ACC112 (cell line): ENCODE data around the gene HDDC3.
A peak's percentile ranks its signal among the peaks of the same experiment; 100 is the strongest.

Source experiments
- H2AFZ ChIP-seq: fragments of 200-600 bp; sonication (generic); one replicate; pipeline ENCODE4 v1.6.0; 2017; ENCODE audit warnings: antibody characterized with exemption, low read length; ENCODE audit not compliant: unreplicated experiment
- H3K27ac ChIP-seq: fragments of 200-600 bp; sonication (generic); 2 replicates; pipeline ENCODE4 v1.5.1; 2014; ENCODE audit warnings: low read depth, mild to moderate bottlenecking, antibody characterized with exemption, low read length, moderate library complexity
- H3K27me3 ChIP-seq: fragments of 200-600 bp; sonication (generic); 2 replicates; pipeline ENCODE4 v1.6.1; 2014; ENCODE audit warnings: mild to moderate bottlenecking, antibody characterized with exemption, low read length, moderate library complexity, mixed read lengths; ENCODE audit not compliant: insufficient read depth
- H3K36me3 ChIP-seq: fragments of 200-600 bp; sonication (generic); 2 replicates; pipeline ENCODE4 v1.6.1; 2016; ENCODE audit warnings: mild to moderate bottlenecking, antibody characterized with exemption, low read length, moderate library complexity, mixed read lengths; ENCODE audit not compliant: insufficient read depth
- H3K4me1 ChIP-seq: fragments of 200-600 bp; sonication (generic); one replicate; pipeline ENCODE4 v1.6.1; 2016; ENCODE audit warnings: low read length, mixed read lengths; ENCODE audit not compliant: insufficient read depth, unreplicated experiment, control insufficient read depth
- H3K4me3 ChIP-seq: fragments of 200-600 bp; sonication (generic); 2 replicates; pipeline ENCODE4 v1.5.1; 2014; ENCODE audit warnings: mild to moderate bottlenecking, low read depth, low read length
- H3K79me2 ChIP-seq: fragments of 200-600 bp; sonication (generic); one replicate; pipeline ENCODE4 v1.6.0; 2016; ENCODE audit warnings: low read length; ENCODE audit not compliant: control insufficient read depth, unreplicated experiment, insufficient read depth

The HDDC3 gene

GRCh38 chr15:90942354-90943120 is 10.2 kb upstream of the HDDC3 start:
- peaks cover 36% of the 10 kb centered on the region; the same call in 1 of the 2 replicates for H3K36me3 ChIP-seq
- H3K4me3 ChIP-seq: no peak overlapping the region
- H3K27ac ChIP-seq: no peak overlapping the region
- no peak overlapping the region for H2AFZ ChIP-seq
- no peaks in the 10 kb centered on the region for H3K27me3 ChIP-seq
- H3K4me1 ChIP-seq: no peaks in the 10 kb centered on the region
- H3K79me2 ChIP-seq: peaks cover 6% of the 10 kb centered on the region

DNA sequence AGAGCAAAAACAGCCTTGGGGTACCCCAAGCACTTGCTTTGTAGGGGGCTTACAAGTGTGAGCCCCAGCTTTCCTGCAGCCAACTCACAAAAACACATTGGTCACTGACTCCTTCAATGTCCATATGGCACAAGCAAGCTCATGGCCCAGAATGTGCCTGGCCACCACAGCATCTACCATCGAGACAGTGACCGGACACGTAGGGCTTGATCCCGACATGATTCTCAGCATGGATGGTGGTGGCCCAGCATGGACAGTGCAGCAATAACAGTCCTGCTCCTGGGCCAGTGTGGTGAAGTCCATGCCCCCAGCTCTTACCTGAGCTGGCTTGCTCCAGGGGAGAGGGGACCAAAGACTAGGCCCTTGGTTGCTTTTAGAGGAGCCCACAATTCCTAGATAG is 8.7 kb upstream of the HDDC3 start:
- Histone ChIP-seq H3K36me3 (peaks cover 26% of the 10 kb centered on the region; the same call in 1 of the 2 replicates), H3K4me3 (no peak overlapping the region)

GRCh38 chr15:90939756-90940155 is 7.4 kb upstream of the HDDC3 start:
- Histone ChIP-seq H3K4me3 (no peak overlapping the region), H3K79me2 (peaks cover 23% of the 10 kb centered on the region)

More for the DNA sequence above, 8.7 kb upstream of the HDDC3 start:
- H3K4me1 ChIP-seq: peaks cover 10% of the 10 kb centered on the region
- no peak overlapping the region for H2AFZ ChIP-seq
- H3K27me3 ChIP-seq: no peaks in the 10 kb centered on the region
- H3K27ac ChIP-seq: no peak overlapping the region
- peaks cover 16% of the 10 kb centered on the region for H3K79me2 ChIP-seq

DNA sequence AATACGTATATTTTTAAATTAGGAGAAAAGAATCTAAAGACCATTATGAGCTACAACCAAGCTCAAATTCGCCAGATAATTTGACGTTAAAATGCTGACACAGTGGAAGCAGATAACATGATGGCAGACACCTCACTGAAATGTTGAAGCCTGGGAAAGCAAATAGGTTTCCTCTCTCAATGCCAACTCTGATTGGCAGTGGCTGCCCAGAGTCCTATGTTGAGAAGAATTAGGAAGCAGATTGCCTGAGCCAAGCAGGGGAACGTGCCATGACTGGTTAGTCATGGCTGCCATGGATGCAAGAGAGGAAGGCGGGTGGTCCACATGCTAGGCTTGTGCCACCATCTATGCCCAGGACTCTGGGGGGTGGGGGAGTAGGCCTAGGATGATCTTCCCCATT is 5.9 kb upstream of the HDDC3 start:
- Histone ChIP-seq H3K4me1 (peaks cover 16% of the 10 kb centered on the region), H3K79me2 (peaks cover 23% of the 10 kb centered on the region), H3K27me3 (no peaks in the 10 kb centered on the region), H3K27ac (no peak overlapping the region), H3K4me3 (no peak overlapping the region), H2AFZ (no peak overlapping the region), H3K36me3 (peaks cover 17% of the 10 kb centered on the region; the same call in 1 of the 2 replicates)

More at GRCh38 chr15:90939756-90940155, 7.4 kb upstream of the HDDC3 start:
- no peaks in the 10 kb centered on the region for H3K27me3 ChIP-seq
- H3K4me1 ChIP-seq: peaks cover 12% of the 10 kb centered on the region
- peaks cover 22% of the 10 kb centered on the region; the same call in 1 of the 2 replicates for H3K36me3 ChIP-seq
- no peak overlapping the region for H2AFZ ChIP-seq
- H3K27ac ChIP-seq: no peak overlapping the region

GRCh38 chr15:90936823-90937222 is 4.5 kb upstream of the HDDC3 start:
- H2AFZ ChIP-seq: no peak overlapping the region
- H3K36me3 ChIP-seq: peaks cover 14% of the 10 kb centered on the region; the same call in 1 of the 2 replicates
- no peaks in the 10 kb centered on the region for H3K27me3 ChIP-seq
- no peak overlapping the region for H3K27ac ChIP-seq
- peaks cover 23% of the 10 kb centered on the region for H3K79me2 ChIP-seq
- peaks cover 17% of the 10 kb centered on the region for H3K4me1 ChIP-seq
- H3K4me3 ChIP-seq: peak overlapping the region; percentile 99

DNA sequence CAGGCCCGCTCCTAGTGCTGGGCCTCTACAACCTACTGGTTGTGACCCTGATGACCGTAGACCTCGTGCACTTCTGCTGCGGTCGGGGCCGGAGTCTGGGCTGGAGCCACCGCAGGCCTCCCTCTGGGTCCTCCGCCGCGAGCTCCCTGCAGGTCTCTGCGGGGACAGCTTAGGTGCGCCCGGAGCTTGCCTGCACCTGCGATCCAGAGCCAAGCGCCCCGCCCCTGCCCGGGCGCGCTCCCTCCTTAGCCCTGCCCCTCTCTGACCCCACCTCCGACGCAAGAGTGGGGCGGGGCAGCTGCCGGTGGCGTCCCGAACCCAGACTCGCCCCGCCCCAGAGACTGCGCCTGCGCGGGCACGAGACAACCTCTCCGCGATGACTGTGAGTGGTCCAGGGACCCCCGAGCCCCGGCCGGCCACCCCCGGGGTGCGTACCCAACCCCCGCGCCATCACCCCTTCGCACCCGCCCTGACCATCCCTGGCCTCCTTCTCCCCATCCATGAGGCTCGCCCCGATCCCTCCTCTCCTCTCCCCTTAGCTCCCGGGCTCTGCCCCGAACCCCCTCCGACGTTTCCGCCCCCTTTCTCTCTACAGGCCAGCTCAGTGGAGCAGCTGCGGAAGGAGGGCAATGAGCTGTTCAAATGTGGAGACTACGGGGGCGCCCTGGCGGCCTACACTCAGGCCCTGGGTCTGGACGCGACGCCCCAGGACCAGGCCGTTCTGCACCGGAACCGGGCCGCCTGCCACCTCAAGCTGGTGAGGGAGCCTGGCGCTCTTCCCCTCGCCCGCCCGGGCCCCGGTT is 2.8 kb upstream of the HDDC3 start, which contains the start of gene UNC45A:
Gene UNC45A (plus strand): TSS at position 337 of the 803 bp plus-strand sequence. CDS start 40 bp downstream, at position 377.
- Histone ChIP-seq H3K27me3 (no peaks in the 10 kb centered on the region), H3K4me1 (peaks cover 18% of the 10 kb centered on the region), H3K36me3 (peaks cover 10% of the 10 kb centered on the region; the same call in 1 of the 2 replicates), H3K79me2 (peaks cover 23% of the 10 kb centered on the region), H2AFZ (peak within 1 kb of the TSS; percentile 72), H3K4me3 (peak within 1 kb of the TSS; percentile 99), H3K27ac (no peak within 1 kb of the TSS; the same call in 1 of the 2 replicates)

GRCh38 chr15:90934256-90934948 is 2.1 kb upstream of the HDDC3 start:
- peaks cover 20% of the 10 kb centered on the region for H3K4me1 ChIP-seq
- peak overlapping the region; percentile 59 for H2AFZ ChIP-seq
- no peak overlapping the region for H3K27ac ChIP-seq
- peaks cover 5% of the 10 kb centered on the region; the same call in 1 of the 2 replicates for H3K36me3 ChIP-seq
- H3K27me3 ChIP-seq: no peaks in the 10 kb centered on the region
- peaks cover 23% of the 10 kb centered on the region for H3K79me2 ChIP-seq
- H3K4me3 ChIP-seq: peak overlapping the region; percentile 99

DNA sequence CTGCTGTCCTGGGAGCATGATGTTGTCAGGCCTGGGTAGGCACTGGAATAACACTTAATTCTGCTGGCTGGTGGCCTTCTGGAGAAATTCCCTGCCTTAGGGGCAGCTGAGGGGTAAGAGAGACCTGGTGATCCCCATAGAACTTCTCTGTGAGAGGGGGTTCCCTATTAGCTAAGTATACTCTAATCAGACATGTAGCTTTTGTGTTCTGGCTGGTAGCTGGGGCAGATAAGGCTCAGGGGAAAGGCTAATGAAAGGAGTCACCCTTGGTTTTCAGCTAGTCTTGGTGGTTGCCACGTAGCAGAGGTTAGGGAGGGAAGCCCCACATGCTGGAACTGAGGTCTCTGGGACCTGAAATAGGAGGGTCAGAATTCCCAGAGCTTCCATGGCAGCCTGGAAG is 952 bp upstream of the HDDC3 start:
- H3K79me2 ChIP-seq: peaks cover 22% of the 10 kb centered on the region
- H3K4me1 ChIP-seq: peaks cover 28% of the 10 kb centered on the region
- no peak overlapping the region for H3K27ac ChIP-seq
- no peaks in the 10 kb centered on the region for H3K36me3 ChIP-seq
- H3K4me3 ChIP-seq: no peak overlapping the region
- H2AFZ ChIP-seq: no peak overlapping the region
- H3K27me3 ChIP-seq: no peaks in the 10 kb centered on the region

DNA sequence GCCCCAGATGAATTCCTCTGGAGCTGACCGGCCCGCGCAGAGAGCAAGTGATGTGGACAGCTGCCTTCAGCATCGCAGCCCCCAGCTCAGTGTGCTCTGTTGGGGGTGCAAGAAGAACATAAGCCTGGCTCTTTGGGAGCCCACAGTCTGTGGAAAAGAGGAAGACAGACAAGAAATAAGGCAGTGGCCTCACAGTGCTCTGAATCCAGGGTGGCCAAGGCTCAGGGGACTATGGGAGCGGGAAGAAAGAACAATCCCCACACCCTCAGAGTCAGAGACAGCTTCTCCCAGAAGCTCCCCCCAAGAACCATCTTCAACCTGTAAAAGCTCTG is 277 bp upstream of the HDDC3 start:
- Histone ChIP-seq H3K27ac (no peak overlapping the region), H2AFZ (peak overlapping the region; percentile 39), H3K79me2 (peaks cover 17% of the 10 kb centered on the region), H3K36me3 (no peaks in the 10 kb centered on the region), H3K4me3 (peak overlapping the region; percentile 91), H3K27me3 (no peaks in the 10 kb centered on the region), H3K4me1 (peaks cover 28% of the 10 kb centered on the region)

GRCh38 chr15:90931575-90931827 is 848 bp downstream of the HDDC3 start:
- peaks cover 23% of the 10 kb centered on the region for H3K4me1 ChIP-seq
- H3K36me3 ChIP-seq: no peaks in the 10 kb centered on the region
- H3K4me3 ChIP-seq: peak overlapping the region; percentile 91; the same call in 1 of the 2 replicates
- H3K79me2 ChIP-seq: peaks cover 12% of the 10 kb centered on the region
- H2AFZ ChIP-seq: no peak overlapping the region
- no peaks in the 10 kb centered on the region for H3K27me3 ChIP-seq
- H3K27ac ChIP-seq: no peak overlapping the region
